Measurements from ENCODE around the gene GLRX3. TPM values are rescaled to one million over a fixed set of nuclear protein-coding genes. Genes with fewer than 3 reads are reported as not detected.

Gene GLRX3
- total RNA-seq, 4 donors from 2014 or later, result 36.0 to 54.2 (median 43.4) TPM

DNA sequence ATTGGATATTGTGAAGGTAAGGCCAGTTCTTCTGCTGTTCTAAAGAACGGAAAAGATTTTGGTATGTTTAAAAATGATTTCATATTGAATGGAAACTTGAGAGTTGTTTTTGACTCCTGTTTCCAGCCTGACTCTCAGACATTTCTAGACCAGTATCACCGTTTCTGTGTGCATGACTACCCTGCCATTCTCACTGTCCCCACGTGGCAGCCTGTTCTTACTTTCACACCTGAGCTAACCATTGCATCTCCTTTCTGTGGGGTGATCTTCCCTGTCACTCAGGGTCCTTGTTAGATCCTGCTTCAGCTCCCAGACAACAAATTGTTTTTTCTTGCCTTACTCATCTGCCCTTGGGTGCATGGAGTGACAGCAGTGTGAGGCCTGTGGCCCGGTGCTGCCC, 38.9 kb downstream of the GLRX3 start:
- ATAC-seq (ENCODE audit: low FRiP score), result no peak
- no peak for DNase-seq (ENCODE audit: low spot score)
- TF ChIP-seq, protein P1, sequence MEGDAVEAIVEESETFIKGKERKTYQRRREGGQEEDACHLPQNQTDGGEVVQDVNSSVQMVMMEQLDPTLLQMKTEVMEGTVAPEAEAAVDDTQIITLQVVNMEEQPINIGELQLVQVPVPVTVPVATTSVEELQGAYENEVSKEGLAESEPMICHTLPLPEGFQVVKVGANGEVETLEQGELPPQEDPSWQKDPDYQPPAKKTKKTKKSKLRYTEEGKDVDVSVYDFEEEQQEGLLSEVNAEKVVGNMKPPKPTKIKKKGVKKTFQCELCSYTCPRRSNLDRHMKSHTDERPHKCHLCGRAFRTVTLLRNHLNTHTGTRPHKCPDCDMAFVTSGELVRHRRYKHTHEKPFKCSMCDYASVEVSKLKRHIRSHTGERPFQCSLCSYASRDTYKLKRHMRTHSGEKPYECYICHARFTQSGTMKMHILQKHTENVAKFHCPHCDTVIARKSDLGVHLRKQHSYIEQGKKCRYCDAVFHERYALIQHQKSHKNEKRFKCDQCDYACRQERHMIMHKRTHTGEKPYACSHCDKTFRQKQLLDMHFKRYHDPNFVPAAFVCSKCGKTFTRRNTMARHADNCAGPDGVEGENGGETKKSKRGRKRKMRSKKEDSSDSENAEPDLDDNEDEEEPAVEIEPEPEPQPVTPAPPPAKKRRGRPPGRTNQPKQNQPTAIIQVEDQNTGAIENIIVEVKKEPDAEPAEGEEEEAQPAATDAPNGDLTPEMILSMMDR (IDR thresholded peaks at IDR 0.05), result no peak

DNA sequence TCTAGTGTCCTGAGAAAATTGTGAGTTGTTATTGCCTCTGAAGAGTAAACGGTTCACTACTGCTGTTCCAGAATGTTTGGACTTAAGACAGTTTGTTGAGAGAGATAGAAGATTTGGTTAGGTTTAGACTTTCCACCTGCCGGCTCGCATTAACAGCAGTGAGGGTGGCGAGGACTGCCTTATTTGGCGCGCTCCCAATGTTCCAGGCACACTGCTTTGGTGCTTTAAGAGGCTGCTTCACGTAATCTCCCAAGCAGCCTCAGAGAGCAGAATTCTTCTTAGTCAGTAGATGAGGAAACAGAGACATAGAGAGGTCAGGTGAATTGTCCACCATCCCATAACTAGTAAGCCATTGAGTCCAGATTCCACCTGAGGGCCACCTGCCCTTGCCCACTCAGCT, 41.1 kb downstream of the GLRX3 start:
- TF ChIP-seq, protein P1 (IDR thresholded peaks at IDR 0.05), result no peak
- ATAC-seq (ENCODE audit: low FRiP score) (no peak), DNase-seq (ENCODE audit: low spot score) (no peak)

DNA sequence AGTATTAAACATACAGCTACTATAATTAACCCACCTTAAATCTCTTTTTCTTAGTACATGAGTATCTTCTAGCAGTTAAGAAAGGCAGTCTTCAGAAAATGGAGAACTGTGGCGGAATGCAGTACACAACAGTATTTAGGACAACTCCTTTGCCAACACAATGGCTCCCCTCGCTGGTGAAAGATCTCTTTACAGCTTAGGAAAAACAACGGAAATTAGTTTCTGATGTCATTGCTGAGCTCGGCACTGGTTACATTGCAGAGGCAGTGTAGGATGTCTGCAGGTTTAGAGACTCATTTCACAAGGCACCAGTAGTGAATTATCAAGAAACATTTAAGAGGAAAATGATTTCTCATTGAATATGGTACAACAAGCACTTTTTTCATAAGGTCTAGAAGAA, 43.4 kb downstream of the GLRX3 start:
- TF ChIP-seq, protein P1 (IDR thresholded peaks at IDR 0.05), result no peak
- no peak for DNase-seq (ENCODE audit: low spot score)

DNA sequence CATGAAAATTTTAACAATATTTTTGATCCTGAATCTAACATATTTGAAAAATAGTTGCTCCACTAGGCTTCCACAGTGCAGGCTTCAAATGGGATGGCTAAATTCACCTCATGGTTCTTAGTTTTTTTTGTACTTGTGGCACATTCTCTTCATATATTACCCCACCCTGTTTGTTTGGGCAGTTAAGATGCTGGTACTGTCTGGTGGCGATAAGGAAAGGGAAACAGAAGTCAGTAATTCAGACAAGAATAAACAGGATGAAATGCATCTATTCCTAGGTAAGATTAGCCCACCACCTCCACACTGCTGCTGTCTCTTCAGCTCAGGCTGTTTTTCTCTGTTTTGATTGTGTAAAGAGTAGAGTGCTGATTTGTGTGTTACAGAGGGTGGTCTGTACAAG, 44.2 kb downstream of the GLRX3 start:
- ATAC-seq (ENCODE audit: low FRiP score), result no peak
- TF ChIP-seq, protein P1 (IDR thresholded peaks at IDR 0.05), result no peak

More for the DNA sequence above, 43.4 kb downstream of the GLRX3 start:
- ATAC-seq (ENCODE audit: low FRiP score), result no peak

DNA sequence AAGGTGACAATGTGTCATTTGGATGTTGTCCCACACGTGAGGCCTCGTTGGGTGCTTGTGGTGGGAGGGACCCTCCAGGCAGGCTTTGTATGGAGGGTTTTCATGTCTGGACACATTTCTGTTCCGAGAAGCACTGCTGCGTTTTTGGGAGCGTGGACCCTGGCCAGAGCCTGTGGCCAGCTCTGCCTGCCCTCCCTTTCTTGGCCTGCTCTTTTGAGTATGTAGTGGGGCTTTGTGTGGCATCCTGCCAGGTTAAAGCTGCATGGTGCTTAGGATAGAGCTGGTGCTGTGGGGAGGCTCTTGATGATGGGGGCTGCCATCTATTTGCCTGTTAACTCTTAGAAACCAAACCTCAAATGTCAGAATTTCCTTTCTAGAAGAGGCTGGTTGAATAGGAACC, 45.7 kb downstream of the GLRX3 start:
- TF ChIP-seq, protein P1 (IDR thresholded peaks at IDR 0.05), result no peak
- DNase-seq (ENCODE audit: low spot score) (no peak), ATAC-seq (ENCODE audit: low FRiP score) (no peak)

More for the DNA sequence above, 44.2 kb downstream of the GLRX3 start:
- no peak for DNase-seq (ENCODE audit: low spot score)

DNA sequence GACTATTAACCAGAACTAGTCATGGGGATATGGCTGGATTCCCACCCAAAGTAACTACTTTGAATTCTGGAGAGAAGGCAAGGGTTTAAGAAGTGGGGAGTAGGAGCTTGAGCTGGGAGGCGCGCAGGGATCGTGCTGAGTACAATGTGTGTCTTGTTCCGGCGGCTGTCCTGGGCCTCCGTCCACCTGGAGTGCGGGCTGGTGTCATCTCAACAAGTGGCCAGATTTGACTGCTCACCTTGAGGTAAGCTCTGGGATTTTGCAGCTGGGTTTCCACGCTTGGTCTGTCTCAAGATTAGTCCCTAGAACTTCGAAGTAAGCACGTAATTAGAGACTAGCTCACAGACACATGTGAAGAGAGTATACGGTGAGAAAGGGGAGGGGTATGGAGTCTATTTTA, 49.4 kb downstream of the GLRX3 start:
- ATAC-seq (ENCODE audit: low FRiP score) (no peak), DNase-seq (ENCODE audit: low spot score) (no peak)
- TF ChIP-seq, protein P1 (IDR thresholded peaks at IDR 0.05), result no peak

DNA sequence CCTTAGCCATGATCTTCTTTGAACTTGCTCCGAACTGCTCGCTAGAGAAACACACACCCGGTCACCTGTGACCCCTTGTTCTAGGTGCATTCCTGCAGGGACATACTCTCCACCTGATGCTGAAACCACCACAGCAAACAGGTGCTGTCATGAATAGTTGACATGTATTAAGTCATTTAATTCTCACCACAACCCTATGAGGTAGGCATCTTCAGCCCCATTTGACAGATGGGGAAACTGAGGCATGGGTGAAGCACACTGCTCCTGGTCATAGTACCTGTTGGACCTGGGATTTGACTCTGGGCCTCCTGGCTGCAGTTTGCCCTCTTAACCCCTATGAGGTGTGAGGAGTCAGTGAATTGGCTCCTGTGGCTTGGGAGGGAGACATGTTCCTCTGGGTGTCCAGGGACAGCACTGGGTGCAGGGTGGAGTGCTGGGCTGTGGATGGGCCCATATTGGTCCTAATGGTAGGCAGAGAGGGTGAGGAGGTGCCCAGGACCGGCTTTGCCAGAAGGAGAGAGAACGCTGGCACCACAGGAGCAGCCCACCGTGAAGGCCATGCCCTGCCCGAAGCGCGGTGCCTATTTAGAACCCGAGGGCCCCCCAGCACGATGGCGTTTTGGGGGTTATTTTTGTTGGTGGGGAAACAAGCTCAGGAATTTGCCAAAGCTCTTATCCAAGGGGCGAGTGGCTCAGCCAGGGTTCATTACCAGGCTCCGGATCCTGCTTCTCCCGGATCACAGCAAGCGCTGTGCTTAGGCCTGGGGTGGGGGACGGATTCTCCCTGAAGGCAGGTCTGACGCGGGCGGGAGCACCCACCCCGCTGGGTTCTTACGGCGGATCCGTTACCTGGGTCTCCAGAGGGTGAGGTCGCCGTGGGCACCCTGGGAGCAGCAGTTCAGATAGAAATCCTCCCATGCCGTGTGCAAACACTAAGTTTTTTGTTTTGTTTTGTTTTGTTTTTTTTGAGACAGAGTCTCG, 52.3 kb downstream of the GLRX3 start:
- no peak for DNase-seq (ENCODE audit: low spot score)
- no peak for ATAC-seq (ENCODE audit: low FRiP score)
- TF ChIP-seq, protein P1 (IDR thresholded peaks at IDR 0.05), result no peak
